CD4-positive, alpha-beta T cell treated with Interleukin-15 for 1 hour (primary cell): ENCODE results near the gene GRK5.

Experiments
- DNase-seq: peaks from one replicate; pipeline ENCODE4 v3.0.0-alpha.2; 2020

Gene GRK5

DNA sequence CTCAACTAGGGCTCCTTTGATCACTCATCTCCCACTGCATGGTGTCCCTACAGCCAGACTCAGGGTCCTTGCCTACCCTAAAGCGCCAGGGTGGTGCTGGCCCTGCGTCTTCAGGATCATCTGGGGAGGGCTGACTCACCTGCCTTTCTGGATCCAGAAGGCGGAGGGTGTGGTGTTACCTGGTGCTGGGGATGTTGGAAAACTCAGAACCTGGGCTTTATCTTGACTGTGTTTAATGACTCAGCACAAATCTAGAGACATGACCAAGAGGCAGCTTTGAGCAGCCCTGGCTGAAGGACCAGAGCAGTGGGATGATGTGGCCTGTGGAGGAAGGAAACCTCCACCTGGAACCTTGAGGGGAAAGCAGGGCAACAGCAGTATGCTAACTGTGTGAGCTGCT, 96.5 kb downstream of the GRK5 start:
- DNase-seq, result no peak

DNA sequence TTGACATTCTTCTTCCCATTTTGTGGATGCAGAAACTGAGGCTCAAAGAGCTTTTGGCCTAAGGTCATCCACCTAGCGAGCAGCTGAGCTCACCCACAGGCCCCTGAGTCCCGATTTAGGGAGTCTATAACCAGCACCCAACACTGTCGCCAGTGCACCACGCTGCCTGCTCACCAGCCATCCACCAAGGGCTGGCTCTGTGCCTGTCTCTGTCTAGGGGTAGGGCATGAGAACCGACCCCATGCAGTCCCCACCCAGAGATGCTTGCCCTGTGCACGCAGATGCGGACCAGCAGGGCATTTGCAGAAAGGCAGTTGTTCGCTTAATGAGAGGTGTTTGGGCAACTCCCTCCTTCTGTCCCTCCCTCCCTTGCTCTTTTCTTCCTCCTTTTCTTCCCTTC, 97.2 kb downstream of the GRK5 start:
- no peak for DNase-seq

DNA sequence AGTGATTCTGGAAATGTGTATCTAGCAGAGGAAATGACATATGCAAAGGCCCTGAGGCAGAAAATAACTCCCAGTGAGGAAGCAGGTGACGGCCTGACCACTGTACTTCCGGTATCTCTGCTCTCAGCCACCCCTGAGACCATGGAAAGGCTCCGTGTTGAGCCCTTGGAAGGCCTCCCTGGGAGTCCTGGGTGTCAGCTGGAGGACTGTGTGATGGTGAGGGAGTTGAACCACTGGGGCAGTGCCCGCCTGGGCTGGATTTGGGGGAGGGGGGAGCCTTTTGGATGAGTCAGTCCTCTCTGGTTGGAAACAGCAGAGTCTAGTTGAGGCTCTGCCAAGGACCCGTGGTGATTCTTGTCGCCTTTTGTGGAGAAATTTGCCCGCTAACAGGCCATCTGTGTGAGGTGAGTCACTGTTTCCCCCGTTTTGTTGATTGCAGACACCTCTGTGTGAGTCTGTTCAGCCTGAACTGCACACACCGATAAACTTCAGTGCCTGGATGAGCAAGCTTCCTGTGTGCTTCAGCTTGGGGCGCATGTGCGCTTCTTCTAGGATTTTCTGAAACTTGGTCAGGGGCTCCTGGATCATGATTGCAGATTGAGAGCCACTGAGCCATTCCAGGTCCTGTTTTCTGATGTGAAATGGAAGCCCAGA, 98.6 kb downstream of the GRK5 start:
- peak; percentile 87 for DNase-seq

DNA sequence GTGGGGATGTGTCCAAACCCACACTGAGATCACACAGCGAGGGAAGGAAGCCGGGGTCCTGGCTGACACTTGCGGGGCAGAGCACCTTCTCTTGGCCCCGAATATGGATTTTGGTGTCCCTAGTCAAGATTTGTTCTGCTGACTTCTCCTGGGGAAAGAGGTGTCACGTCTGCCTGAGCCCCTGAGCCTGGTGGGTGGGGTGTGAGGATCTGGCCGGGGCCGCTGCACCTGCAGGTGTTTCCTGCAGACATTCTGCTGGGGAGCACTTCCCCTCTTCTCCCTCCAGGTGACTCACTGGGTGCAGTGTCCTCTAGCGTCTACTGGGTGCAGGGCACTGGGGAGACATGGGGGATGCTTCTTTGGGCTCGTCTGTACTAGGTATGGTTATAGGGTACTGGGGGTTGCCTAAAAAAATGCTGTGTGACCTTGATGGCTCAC, 99.2 kb downstream of the GRK5 start:
- DNase-seq, result peak; percentile 89

DNA sequence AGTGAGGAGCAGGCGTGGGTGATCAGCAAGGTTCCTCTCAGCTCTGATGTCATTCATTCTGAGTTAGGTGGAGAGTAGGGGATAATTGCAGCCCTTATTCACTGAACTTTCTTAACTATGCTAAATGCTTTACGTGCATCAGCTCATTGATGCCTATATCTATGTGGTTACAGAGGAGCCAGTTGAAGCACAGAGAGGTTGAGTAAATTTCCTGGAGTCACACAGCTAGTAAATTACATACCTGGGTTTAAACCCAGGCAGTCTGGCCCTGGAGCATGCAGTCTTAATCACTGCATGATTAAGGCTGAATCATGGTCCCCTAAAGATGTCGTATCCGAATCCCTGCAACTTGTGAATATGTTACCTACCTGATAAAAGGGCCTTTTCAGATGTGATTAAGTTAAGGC, 99.6 kb downstream of the GRK5 start:
- DNase-seq, result no peak

DNA sequence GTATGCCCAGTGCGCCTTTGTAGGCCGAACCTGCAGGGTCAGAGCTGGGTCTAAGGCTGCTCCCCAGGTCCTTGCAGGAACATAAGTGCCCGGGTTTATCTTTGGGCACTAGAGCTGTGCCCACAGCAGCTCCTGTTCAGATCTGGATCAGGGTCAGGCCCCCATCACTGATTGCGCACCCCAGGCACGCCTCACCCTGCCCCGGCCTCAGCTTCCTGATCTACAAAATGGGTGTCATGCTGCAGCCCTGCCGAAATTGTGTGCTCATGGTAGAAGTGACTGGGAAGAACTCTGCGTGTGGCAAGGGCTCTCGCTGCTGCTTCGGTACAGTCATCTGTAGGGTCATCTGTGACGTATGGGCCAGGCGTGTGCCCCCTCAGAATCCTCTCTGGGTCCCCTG, 100.7 kb downstream of the GRK5 start:
- no peak for DNase-seq

DNA sequence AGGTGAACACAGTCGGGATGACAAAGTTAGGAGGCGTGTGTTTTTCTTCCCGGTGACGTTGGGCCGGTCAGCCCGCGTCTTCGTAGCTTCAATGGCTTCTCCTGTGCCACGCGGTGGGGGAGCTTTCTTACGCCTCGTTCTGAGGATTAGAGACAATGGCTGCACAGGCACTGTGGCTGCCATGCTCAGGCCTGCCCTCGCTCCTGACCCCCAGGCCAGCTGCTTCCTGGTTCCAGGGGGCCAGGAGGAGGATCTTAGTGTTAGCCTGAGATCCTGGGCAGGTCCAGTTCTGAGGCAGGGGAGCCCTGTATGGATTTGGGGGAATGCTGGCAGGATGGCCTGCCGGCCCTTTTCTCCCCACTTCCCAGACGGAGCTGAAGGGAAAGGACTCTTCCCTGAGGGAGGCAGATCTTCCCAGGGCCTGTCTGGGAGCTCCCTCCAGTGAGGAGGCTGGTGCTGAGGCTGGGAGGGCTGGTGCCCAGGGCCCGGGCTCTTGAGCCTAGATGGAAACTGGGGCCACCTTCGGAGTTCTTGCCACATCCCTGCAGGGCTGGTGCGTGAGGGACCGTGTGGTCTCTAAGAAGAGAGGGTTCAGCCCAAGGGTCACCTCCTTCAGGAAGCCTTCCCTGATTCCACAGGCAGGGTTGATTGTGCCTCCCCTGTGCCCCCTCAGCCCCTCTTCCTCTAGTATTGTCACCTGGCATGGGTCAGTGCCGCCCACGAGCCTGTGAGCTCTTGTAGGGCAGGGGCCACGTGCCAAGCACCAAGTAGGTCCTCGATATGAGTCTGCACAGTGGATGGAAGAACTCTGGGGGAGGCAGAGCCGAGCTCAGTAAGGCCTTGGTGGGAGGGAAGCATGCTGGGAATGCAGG, 101.4 kb downstream of the GRK5 start:
- DNase-seq, result no peak

DNA sequence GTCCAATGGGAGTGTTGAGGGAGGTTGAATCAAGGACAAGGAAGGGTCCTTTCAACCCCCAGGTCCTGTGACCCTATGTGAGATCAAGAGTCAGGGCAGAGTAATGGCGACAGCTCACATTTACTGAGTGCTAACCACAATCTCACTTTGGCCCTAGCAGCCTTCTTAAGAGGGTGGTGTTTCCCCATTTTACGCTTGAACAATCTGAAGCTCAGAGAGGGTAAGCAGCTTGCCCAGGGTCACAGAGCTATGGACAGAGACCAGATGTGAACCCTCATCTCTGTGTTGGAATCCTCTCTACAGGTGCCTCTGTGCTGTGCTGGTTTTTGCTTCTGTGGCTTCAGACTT, 102.0 kb downstream of the GRK5 start:
- DNase-seq, result no peak

DNA sequence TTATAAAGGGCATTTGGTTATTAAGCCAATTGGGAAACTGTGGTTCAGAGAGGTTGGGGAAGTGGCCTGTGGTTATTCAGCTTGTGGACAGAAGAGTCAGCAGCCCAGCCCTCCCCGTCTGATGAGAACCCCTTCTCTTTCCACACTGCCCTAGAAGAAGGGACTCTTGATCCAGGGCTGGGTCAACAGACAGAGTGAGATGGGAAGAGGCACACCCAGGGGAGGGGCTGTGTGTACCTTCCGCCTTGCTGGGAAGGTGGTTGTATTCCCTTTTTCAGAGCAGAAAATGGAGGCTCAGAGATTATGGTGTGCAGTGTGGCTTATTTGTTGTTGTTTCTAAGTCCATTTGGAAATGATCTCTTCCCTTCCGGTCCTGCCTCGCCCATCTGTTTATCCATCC, 103.4 kb downstream of the GRK5 start:
- DNase-seq, result no peak

DNA sequence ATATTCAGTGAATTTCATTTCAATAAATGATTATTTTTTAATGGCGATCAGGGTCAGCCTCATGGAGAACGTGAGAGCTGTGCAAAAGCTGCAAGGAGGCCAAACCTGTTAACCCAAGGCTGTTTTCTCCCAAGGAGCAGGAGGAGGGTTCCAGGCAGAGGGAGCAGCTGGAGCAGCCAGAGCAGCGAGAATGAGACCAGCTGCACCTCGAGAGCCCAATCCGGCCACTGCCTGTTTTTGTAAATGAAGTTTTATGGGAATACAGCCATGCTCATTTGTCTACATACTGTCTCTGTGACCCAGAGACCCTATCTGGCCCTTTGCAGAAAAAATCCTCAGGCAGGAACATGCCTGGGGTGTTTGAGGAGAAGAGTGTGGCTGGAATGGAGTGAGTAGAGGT, 104.9 kb downstream of the GRK5 start:
- DNase-seq, result no peak

DNA sequence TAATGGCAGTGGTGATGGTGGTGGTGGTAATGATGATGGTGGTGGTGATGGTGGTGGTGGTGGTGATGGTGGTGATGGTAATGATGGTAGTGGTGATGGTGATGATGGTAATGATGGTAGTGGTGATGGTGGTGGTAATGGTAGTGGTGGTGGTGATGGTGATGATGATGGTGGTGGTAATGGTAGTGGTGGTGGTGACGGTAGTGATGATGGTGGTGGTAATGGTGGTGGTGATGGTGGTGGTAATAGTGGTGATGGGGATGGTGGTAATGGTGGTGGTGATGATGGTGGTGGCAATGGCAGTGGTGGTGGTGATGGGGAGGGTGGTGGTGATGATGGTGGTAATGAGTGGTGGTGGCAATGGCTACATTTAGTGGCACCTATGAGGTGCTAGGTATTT, 105.7 kb downstream of the GRK5 start:
- no peak for DNase-seq

DNA sequence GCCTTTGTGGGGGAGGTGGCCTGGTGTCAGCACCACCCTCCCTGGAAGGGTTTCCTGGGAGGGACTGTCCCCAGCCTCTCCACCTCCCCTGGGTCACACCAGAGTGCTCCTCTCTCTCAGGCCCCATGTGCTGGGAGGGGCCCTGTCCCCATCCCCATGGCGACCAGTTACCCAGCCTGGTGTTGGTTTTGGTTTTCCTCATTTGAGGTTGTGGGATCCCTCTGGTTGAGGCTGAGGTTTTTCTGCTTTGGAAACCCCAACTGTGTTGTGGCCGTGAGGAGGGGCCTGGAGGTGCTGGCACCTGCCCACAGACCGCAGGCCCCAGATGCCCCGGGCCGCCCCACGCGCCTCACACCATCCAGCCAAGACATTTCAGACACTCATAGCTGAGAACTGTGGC, 106.3 kb downstream of the GRK5 start:
- peak; percentile 67 for DNase-seq

DNA sequence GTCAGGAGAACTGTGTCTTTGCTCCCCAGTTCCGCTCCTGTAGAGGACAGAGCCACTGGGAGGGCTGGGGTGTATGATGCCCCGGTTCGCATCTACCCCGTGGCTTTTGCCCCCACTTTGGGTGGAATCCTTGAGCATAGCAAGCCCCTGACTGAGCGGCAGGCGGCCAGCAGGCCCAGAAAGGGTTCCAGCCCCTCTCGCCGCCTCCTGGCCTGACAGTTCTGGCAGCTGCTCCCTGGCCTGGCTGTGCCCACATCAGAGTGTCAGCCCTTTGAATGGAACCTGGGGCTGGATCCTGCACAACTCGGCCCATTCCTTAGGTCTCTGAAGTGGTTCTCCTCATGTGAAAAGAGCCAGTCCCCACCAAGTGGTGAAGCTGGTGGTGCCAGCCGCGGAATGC, 106.7 kb downstream of the GRK5 start:
- no peak for DNase-seq

DNA sequence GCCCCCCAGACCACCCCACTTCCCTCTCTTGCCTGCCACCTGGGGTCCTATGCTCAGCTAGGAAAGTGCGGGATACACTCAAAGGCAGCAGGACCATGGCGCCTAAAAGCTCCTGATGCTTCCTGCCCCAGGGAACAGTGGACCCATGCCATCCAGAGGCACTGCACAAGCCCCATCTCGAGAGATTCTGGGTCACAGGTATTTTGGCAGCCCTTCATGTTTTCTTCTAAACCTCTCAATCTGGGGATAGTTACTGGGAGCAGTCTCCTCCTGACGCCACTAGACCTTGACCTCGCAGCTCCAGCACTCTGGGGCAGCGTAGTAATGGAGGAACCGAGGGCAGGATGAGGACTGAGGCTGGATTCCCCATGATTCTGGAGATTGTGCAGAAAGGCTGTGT, 107.1 kb downstream of the GRK5 start:
- no peak for DNase-seq

DNA sequence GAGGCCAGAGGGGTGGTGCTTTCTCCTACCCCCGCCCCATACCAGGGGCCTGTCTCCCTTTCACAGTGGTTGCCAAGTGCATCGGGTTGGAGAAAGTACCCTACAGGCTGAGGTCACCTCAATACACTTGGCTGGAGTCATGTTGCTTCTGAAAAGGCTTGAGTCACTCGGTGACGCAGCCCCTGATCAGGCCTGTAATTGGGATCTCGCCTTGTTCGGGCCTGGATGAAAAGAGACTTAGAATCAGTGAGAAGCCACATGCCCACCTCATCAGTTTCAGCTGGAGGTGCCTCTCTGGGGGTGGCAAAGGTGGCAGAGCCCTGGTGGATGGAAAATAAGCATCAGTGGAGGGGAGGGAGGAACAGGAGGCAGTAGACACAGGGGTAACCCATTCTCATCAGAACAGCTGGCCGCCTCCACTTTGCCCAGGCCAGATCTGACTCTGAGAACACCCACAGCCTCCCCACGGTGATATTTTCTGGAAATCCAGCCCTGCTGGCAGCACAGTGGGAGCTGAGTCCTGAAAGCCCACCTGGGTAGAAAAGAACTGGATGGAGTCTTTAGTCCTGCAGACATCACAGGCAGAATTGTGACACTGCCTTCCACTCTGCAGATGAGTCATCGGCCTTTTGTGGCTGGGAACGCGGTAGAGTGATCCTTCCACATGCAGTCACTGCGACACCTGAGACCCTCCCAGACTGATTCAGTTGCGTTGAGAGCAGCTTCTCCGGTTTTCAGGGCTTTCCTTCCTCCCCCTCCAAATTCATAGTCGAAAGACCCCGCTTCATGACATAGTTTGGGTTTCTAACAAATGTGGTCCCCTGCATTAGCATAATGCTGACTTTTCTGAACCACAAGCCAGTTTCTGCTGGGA, 108.0 kb downstream of the GRK5 start:
- peak; percentile 38 for DNase-seq

DNA sequence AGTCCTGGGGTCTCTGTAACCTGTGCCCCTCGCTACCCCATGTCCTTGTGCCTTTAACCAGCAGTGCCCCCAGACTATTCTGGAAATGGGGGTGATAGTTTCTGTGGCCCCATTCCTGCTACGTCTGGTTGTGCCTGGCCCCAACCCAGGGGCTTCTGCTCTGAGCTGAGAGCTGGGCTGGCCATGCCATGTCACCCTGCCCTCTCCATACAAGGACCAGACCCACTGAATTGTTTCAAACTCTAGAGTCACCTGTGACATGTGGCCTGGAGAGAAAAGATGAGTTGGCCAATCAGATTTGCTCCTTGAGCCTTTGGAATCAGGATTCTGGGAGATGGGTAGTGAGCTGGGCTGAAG, 108.6 kb downstream of the GRK5 start:
- DNase-seq, result no peak

DNA sequence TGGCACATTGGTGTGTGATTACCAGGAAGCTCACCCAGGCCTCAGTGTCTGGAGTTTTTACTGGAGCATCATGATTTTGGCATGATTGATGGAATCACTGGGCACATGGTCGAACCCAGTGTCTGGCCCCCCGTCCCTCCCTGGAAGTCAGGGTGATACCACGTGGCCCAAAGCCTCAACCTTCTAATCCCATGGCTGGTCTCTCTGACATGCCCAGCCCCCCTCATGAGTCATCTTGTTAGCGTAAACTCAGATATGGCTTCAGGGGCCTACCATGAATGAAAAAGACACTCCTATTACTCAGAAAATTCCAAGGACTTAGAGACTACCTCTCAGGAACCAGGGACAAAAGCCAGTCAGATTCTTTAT, 109.3 kb downstream of the GRK5 start:
- DNase-seq, result no peak

DNA sequence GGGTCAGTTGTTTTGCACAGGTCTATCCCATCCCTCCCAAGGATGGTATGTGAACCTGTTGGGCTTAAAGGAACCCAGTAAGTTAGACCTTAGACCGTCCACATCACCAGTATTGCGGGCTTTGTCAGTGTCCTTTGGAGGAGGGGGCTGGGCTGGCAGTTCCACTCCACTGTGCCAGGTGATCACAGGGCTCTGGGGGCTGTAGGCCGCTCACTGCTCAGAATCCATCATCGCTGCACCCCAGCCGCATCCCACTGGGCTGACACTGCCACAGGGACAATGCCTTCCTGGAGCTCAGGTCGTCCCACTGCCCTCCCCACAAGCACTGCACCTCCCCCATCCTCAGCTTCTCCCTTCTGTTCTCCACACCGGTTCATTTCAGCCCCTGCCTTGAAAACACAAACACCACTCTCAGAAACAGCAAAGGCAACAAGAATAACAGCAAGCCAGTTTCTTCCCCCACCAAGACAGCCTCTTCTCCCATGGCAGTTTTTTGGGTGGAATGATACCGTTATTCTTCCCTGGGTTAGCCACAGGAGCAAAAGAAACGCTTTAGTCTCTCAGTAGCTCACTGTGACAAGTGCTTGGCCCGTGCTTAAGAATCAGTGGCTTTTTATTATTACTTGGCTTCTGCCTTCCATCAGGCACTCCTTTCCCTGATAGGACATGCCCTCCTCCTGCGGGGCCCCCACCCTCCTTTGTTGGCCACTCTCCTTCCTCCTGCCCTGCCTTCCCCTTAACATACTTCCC, 111.2 kb downstream of the GRK5 start:
- no peak for DNase-seq

DNA sequence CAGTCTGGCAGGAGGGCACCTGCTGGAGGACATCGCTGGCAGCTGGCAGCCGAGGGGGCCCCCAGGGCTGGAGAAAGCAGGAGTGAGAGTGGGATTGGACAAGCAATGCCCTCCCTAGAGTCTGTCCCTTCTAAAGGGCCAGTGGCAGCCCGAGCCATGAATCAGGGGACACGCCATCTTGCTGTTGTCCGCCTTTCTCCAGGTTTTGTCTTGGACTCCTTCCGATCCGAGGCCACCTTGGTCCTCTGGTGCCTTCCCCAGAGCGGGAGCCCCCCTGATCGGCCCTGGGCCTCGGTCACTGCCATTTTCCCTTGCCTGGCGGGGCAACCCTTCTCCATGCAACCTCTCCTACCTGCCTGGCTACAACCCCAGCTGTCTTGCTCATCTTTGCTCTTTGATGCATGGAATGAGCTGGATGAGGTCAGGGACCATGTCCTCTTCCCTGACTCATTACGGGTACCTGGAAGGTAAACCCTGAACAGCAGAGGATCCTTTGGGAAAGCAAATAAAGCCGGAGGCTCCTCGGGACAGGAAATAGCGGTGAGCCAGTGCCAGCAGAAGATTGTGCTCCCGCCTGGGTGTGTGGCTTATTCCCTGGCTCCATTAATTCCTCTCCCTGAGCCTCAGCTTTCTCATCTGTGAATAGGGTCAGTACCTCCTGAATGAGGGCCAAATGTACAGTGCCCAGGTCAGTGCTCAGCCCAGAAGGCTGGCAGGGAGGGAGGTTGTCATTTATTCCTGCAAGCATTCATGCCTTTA, 112.0 kb downstream of the GRK5 start:
- no peak for DNase-seq

DNA sequence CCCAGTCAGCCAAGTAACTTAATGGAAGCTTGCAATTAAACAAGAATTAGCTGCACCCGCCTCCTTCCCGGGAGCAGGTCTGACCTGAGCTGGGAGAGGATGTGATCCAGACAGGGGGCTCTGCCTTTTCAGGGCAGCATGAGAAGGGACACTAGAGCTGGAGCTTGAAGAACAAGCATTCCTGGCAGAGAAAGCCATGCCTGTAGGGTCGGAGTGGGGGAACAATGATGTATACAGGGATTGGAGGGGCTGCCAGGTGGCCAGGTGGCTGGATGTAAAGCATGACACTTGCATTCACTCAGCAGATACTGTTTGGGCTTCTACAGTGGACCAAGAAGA, 112.5 kb downstream of the GRK5 start:
- DNase-seq, result no peak

DNA sequence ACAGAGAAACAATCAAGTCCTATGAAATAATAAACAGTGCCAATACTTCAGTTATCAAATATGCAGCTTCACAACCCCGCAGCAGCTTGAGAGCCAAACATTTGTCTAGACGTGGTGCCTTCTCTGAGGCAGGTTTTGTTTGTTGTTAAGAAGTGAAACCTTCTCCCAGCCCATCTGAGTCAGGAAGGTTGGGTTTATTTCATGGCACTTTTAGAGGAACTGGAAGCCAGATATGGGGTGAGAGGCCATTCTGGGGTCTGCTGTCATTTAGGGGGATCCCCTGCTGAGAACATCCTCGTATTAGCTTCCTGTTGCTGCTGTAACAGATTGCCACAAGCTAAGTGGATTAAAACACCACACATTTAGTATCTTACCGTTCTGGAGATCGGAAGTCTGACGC, 113.6 kb downstream of the GRK5 start:
- DNase-seq, result no peak
